ENCODE data around the gene ALDH3B1.
A peak's percentile ranks its signal among the peaks of the same experiment; 100 is the strongest.

Gene ALDH3B1

GRCh38 chr11:68032997-68033707, 23.0 kb downstream of the ALDH3B1 start:
- no peak for DNase-seq

GRCh38 chr11:68033708-68034045, 23.6 kb downstream of the ALDH3B1 start:
- DNase-seq: no peak

GRCh38 chr11:68035266-68035876, 25.2 kb downstream of the ALDH3B1 start:
- DNase-seq: no peak

- DNase-seq: no peak
Measured at GRCh38 chr11:68036141-68036716, 26.1 kb downstream of the ALDH3B1 start.

GRCh38 chr11:68036717-68037239, 26.7 kb downstream of the ALDH3B1 start:
- DNase-seq: no peak

GRCh38 chr11:68037411-68038225, 27.5 kb downstream of the ALDH3B1 start:
- DNase-seq: no peak

GRCh38 chr11:68038226-68038717, 28.1 kb downstream of the ALDH3B1 start:
- no peak for DNase-seq

GRCh38 chr11:68038718-68039525, 28.8 kb downstream of the ALDH3B1 start, which contains the start of gene TCIRG1:
Gene TCIRG1 (plus strand): TSS chr11:68039025. CDS start chr11:68041272, 2,247 bp downstream.
- peak; percentile 64 for DNase-seq

GRCh38 chr11:68039526-68040086, 29.5 kb downstream of the ALDH3B1 start:
- no peak for DNase-seq

- DNase-seq: no peak
Measured at GRCh38 chr11:68040101-68040956, 30.2 kb downstream of the ALDH3B1 start.

- no peak for DNase-seq
Measured at GRCh38 chr11:68040957-68041591, 30.9 kb downstream of the ALDH3B1 start.

- DNase-seq: no peak
Measured at GRCh38 chr11:68041617-68042218, 31.6 kb downstream of the ALDH3B1 start.

GRCh38 chr11:68042219-68043028, 32.3 kb downstream of the ALDH3B1 start:
- no peak for DNase-seq

- no peak for DNase-seq
Measured at GRCh38 chr11:68043029-68043348, 32.9 kb downstream of the ALDH3B1 start.

GRCh38 chr11:68043349-68044144, 33.4 kb downstream of the ALDH3B1 start:
- DNase-seq: no peak

- DNase-seq: no peak
Measured at GRCh38 chr11:68044145-68044813, 34.2 kb downstream of the ALDH3B1 start.

- DNase-seq: no peak
Measured at GRCh38 chr11:68044898-68045351, 34.8 kb downstream of the ALDH3B1 start.
